Measurements from ENCODE around the gene KRTAP9-3.
"Not testable (repeated sequence)": the region's sequence is repeated elsewhere in the genome, so short reads cannot be mapped to it uniquely, and the experiment has no call there.

KRTAP9-3 gene

GRCh38 chr17:41254861-41255260, 22.6 kb downstream of the KRTAP9-3 start:
- no peak for DNase-seq

- not testable (repeated sequence) for DNase-seq
Observed at GRCh38 chr17:41255381-41256290, 23.4 kb downstream of the KRTAP9-3 start, which contains the start of gene KRTAP9-9. KRTAP9-9 (plus strand) TSS chr17:41255384.

GRCh38 chr17:41256291-41256685, 24.0 kb downstream of the KRTAP9-3 start:
- DNase-seq: no peak

- DNase-seq: no peak
Observed at GRCh38 chr17:41258406-41258805, 26.2 kb downstream of the KRTAP9-3 start.

- no peak for DNase-seq
Observed at GRCh38 chr17:41263212-41263611, 31.0 kb downstream of the KRTAP9-3 start.

GRCh38 chr17:41264599-41264998, 32.4 kb downstream of the KRTAP9-3 start:
- no peak for DNase-seq

- no peak for DNase-seq
Observed at GRCh38 chr17:41265078-41265477, 32.8 kb downstream of the KRTAP9-3 start, which contains the start of gene KRTAP9-6. KRTAP9-6 (plus strand) TSS chr17:41265378; CDS start chr17:41265378, 0 bp downstream.

- no peak for DNase-seq
Observed at GRCh38 chr17:41267711-41268110, 35.5 kb downstream of the KRTAP9-3 start.

- not testable (repeated sequence) for DNase-seq
Observed at GRCh38 chr17:41271323-41271722, 39.1 kb downstream of the KRTAP9-3 start.

GRCh38 chr17:41271858-41272257, 39.6 kb downstream of the KRTAP9-3 start:
- DNase-seq: no peak

GRCh38 chr17:41275648-41276190, 43.5 kb downstream of the KRTAP9-3 start, which contains the start of gene KRTAP9-7:
KRTAP9-7 (plus strand) TSS chr17:41275698; CDS start chr17:41275698, 0 bp downstream.
- DNase-seq: not testable (repeated sequence)

- no peak for DNase-seq
Observed at GRCh38 chr17:41278176-41278955, 46.1 kb downstream of the KRTAP9-3 start.
